Activated gamma-delta T cell treated with anti-CD3 and anti-CD28 coated beads, Interleukin-2, amount 50 U/mL, for 16 hours (primary cell): ENCODE measurements around the gene NPIPB13.
"Not testable (repeated sequence)": the region's sequence is repeated elsewhere in the genome, so short reads cannot be mapped to it uniquely, and the experiment has no call there.

Source experiments
- DNase-seq: peaks from one replicate; pipeline ENCODE4 v3.0.0-alpha.2; 2020; ENCODE audit warnings: low read depth

The NPIPB13 gene

DNA sequence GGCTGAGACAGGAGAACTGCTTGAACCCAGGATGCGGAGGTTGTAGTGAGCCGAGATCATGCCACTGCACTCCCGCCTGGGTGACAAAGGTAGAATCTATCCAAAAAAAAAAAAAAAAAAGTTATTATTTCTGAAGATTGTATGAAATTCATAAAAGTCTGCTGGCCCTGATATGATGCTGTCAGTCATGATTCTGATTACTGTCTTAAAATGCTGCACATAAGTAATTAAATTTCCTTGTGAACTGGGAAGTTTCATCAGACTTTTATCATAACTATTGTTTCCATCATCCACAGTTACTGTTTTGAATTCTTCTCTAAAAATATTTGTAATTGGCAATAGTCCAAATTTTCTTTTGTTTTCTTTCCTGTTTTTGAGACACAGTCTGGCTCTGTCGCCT is at the start of gene NPIPB13:
Gene NPIPB13 (minus strand): TSS at position 101 of the 400 bp plus-strand sequence. CDS start 2,906 bp downstream, outside the sequence.
- not testable (repeated sequence) for DNase-seq

DNA sequence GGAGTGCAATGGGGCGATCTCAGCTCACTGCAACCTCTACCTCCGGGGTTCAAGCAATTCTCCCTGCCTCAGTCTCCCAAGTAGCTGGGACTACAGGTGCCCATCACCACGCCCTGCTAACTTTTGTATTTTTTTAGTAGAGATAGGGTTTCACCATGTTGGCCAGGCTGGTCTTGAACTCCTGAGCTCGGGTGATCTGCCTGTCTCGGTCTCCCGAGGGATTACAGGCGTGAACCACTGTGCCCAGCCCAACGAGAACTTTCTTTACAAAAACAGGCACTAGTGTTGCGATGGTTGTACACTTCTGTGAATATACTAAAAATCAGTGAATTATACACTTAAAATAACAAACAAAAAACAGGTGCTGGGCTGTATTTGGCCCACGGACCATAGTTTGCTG is 34.1 kb upstream of the NPIPB13 start:
- DNase-seq = not testable (repeated sequence)

DNA sequence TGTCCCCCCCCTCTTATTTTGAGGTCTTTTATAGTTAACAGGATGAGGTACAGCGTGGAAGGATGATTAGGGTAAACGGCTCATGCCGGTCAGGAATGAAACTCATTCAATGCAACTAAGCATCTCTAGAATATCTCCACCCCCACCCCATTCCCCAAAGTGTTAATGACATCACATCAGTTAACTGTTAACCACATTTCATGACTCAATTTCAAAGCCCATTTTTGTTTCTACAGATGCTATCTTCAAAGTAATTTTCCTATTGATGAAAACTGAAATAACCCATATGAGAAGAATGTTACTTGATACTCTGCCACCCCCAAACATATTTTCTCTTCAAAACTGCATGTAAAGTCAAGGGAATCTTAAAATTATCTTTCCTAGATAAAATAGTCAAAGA is 30.2 kb upstream of the NPIPB13 start:
- not testable (repeated sequence) for DNase-seq

DNA sequence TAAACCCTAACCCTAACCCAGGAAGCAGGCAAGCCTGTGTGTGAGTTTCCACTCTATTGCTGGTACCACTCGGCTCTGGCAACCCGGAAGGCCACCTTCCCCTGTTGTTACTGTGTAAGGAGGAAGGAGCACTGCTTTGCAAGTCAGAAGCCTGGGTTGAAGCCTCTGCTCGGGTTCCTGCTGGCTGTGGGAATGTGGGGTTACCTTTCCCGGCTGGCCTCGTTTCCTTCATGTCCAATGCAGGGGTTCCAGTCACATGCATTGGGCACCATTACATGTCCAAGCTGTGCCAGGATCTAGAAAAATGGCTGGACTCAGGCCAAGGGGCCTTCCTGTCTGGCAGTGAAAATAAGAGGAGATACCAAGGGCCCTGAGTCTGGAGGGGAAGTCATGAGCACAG is 31.2 kb downstream of the NPIPB13 start:
- DNase-seq = not testable (repeated sequence)

DNA sequence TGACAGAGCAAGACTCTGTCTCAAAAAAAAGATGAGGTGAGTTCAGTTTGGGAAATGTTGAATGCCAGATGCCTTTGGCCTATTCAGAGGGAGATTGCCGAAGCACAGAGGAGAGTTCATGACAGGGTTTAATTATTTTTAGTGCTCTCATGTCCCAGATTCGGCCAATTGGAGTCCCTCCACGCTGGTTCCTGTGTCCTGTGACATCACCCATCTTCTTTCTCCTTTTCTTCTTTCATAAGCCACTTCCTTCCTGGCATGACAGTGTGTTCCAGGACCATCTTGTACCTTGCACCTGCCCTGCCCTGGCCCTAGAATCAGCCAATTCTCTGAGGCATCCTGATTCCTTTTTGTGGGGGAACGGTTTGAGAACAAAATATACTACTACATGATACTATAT is 36.9 kb downstream of the NPIPB13 start:
- DNase-seq = not testable (repeated sequence)

DNA sequence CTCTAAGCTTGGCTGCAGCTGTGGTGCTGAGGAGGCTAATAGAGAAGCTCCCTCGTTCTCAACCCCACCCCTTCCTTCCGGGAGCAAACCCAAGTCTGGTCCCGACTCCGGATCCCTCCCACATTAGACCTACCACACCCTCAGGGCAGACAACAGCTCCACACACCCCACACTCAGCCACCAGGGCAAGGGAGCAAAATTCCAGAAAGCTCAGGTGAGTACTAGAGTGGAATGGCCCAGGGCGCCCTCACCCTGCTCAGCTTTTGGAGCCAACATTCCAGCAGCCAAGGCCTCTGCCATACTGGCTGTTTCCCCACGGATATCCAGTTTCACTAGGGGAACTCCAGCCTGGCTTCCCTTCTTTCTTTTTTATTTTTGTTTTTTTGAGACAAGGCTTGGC is 39.2 kb downstream of the NPIPB13 start:
- not testable (repeated sequence) for DNase-seq

DNA sequence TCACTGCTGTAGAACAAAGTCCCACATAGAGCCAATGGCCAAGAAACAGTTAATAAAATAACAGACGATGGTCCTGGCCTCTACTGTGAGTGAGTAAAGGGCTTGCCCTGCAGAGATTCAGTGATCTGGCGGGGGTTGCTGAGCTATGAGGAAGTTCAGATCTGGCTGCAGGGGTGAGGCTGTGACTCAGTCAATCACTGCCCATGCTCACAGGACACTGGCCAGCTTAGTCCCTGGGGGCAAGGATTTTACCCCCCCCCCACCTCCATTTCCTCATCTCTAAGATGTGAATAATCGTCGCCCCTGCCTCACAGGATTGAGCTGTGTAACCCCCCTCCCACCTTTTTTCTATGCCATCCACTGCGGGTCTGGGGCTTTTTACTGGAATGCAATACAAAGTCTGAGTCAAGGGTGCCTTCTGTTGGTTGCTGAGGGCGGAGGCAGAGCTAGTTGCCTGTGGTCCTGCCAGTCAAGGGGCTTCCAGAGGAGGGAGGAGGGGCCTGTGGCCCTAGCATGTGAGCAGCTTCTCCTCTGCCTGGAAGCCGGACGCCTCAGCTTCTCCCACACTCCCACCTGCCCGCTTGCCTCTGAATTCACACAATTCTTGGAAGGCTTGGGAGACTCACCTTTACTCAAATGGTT is 41.1 kb downstream of the NPIPB13 start:
- not testable (repeated sequence) for DNase-seq

DNA sequence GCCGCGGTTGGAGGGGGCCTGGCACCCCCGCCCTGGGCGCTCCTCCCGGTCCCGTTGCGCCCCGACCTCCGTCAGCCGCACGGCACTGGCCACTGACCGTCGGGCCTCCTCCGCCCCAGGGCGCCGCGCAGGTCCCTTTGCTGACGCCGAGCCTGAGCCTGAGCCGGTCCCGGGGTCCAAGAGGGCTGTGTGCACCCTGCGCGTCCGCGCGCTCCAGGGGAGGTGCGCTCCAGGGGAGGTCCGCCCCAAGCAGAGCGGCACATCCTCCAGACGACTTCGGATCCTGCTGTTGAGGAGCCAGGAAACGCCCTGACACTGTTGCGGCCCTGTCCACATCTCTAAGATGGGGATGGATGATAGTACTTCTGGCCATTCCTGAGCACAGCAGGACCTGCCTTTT is 42.0 kb downstream of the NPIPB13 start:
- DNase-seq = not testable (repeated sequence)

DNA sequence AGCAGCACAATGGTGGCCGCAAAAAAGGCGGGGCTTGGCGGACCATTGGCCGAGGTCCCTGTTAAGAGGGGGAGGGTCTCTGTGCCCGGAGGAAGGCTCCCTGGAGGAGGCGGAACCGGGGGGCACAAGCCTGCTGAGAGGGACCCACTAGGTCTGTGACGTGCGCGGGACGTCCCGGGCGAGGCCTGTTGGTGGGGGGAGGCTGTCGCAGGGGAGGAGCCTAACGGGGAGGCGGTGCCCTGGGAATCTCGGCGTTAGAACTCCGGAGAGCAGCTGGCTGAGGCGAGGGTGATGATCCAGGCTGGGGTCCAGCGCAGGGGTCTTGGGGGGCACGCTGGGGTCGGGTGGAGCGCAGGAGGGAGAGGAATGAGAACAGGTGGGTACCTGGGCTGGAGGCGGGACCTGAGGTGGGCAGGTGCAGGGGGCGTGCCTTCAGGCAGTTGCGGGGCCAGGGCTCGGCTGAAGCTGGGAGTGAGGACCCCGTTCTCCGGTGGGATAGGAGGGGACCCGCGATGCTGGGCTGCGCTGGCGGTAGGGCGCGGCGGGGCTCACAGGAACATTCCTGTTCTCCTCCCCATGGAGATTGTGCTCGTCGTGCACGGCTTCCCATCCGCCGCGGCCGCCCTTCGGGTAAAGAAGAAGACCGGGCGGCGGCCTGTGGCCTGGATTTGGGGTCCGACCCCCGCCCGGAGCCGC is 42.6 kb downstream of the NPIPB13 start:
- not testable (repeated sequence) for DNase-seq

DNA sequence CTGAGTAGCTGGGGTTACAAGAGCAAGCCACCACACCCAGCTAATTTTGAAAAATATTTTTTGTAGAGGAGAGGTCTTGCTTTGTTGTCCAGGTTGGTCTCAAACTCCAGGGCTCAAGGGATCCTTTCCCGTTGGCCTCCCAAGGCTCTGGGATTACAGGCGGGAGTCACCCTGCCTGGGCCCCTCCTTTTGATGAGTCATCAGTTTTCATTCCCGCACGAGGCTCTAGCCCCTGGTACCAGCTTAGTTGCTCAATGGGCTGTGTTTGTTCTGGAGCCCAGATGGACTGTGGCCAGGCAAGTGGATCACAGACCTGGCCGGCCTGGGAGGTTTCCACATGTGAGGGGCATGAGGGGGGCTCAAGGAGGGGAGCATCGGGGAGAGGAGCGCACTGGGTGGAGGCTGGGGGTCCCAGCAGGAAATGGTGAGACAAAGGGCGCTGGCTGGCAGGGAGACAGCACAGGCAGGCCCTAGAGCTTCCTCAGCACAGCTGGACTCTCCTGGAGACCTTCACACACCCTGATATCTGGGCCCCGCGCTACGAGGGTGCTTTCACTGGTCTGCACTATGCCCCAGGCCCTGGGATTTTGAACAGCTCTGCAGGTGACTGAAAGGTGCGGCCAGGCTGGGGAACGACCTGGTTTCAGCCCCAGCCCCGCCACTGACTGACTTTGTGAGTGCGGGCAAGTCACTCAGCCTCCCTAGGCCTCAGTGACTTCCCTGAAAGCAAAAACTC is 48.5 kb downstream of the NPIPB13 start:
- not testable (repeated sequence) for DNase-seq

DNA sequence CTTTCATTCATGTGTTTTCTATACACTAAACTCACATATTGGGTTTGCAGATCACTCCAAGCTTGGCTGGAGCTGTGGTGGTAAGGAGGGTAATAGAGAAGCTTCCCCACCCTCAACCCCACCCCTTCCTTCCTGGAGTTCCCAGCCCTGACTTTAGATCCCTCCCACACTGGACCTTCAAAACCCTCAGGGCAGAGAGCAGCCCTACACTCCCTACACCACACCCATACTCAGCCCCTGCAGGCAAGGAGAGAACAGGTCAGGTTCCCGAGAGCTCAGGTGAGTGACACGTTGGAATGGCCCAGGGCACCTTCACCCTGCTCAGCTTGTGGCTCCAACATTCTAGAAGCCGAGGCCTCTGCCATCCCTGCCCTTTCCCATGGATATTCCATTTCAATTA is 49.2 kb downstream of the NPIPB13 start, which contains the start of gene SULT1A3:
Gene SULT1A3 (plus strand): TSS at position 207 of the 400 bp plus-strand sequence. CDS start 1,474 bp downstream, outside the sequence.
- not testable (repeated sequence) for DNase-seq
